Activated CD8-positive, alpha-beta memory T cell treated with anti-CD3 and anti-CD28 coated beads, Interleukin-2, amount 50 U/mL, for 1 hour (primary cell): Measurements from ENCODE around the gene PGPEP1.
A peak's percentile ranks its signal among the peaks of the same experiment; 100 is the strongest.
"Not testable (repeated sequence)": the region's sequence is repeated elsewhere in the genome, so short reads cannot be mapped to it uniquely, and the experiment has no call there.

Source experiments
- DNase-seq: peaks from one replicate; pipeline ENCODE4 v3.0.0-alpha.2; 2020; ENCODE audit errors: extremely low read depth

PGPEP1 gene

GRCh38 chr19:18332917-18333530 is 7.4 kb upstream of the PGPEP1 start:
- DNase-seq = no peak

GRCh38 chr19:18333680-18334079 is 6.7 kb upstream of the PGPEP1 start:
- no peak for DNase-seq

GRCh38 chr19:18336121-18336520 is 4.3 kb upstream of the PGPEP1 start:
- DNase-seq = no peak

GRCh38 chr19:18338541-18338940 is 1.9 kb upstream of the PGPEP1 start:
- DNase-seq = no peak

- no peak for DNase-seq
Measured at GRCh38 chr19:18339723-18340122, 675 bp upstream of the PGPEP1 start.

GRCh38 chr19:18340990-18341868 is 831 bp downstream of the PGPEP1 start:
- DNase-seq = peak; percentile 36

GRCh38 chr19:18342090-18342632 is 1.8 kb downstream of the PGPEP1 start:
- DNase-seq = no peak

- no peak for DNase-seq
Measured at GRCh38 chr19:18344582-18344950, 4.2 kb downstream of the PGPEP1 start.

- no peak for DNase-seq
Measured at GRCh38 chr19:18345296-18345695, 4.9 kb downstream of the PGPEP1 start.

GRCh38 chr19:18346091-18346490 is 5.7 kb downstream of the PGPEP1 start:
- no peak for DNase-seq

GRCh38 chr19:18348171-18348570 is 7.8 kb downstream of the PGPEP1 start:
- DNase-seq = no peak

GRCh38 chr19:18348818-18349339 is 8.5 kb downstream of the PGPEP1 start:
- DNase-seq = not testable (repeated sequence)

GRCh38 chr19:18349524-18350128 is 9.2 kb downstream of the PGPEP1 start:
- no peak for DNase-seq

- no peak for DNase-seq
Measured at GRCh38 chr19:18350490-18350889, 10.1 kb downstream of the PGPEP1 start.

GRCh38 chr19:18351544-18351943 is 11.1 kb downstream of the PGPEP1 start:
- DNase-seq = no peak

- DNase-seq = no peak
Measured at GRCh38 chr19:18353378-18354005, 13.1 kb downstream of the PGPEP1 start.

GRCh38 chr19:18354743-18355142 is 14.3 kb downstream of the PGPEP1 start:
- not testable (repeated sequence) for DNase-seq

- DNase-seq = no peak
Measured at GRCh38 chr19:18357041-18357440, 16.6 kb downstream of the PGPEP1 start.

- no peak for DNase-seq
Measured at GRCh38 chr19:18361646-18362045, 21.2 kb downstream of the PGPEP1 start.

GRCh38 chr19:18362934-18363542 is 22.6 kb downstream of the PGPEP1 start:
- no peak for DNase-seq

- no peak for DNase-seq
Measured at GRCh38 chr19:18363787-18364186, 23.4 kb downstream of the PGPEP1 start.
